HCT116 (cell line): ENCODE measurements around the gene TAF1B. TPM values are rescaled to one million over a fixed set of nuclear protein-coding genes. Genes with fewer than 3 reads are reported as not detected.

Experiments
- ATAC-seq: fragments of 200-7000 bp; cut with Tn5 transposase; 2 replicates; pipeline ENCODE4 v1.9.1; 2020; ENCODE audit warnings: mild to moderate bottlenecking, moderate library complexity
- BruUV-seq: library from RNA; stranded (reverse); fragments of 400-500 nt; replicated peaks from 2 replicates; lab custom pipeline; 2021; lab: Mats Ljungman, UMichigan
- CTCF ChIA-PET: fragments of 300-600 bp; sonication (Branson Sonifier 250); formaldehyde crosslinking; loops from one replicate; lab custom pipeline; 2021; ENCODE audit warnings: antibody characterized with exemption; lab: Charles Lee
- POLR2A ChIA-PET: fragments of 300-600, 350-600 bp; sonication (Branson Sonifier 250); formaldehyde crosslinking; loops from one replicate; lab custom pipeline; 2021; ENCODE audit warnings: antibody characterized with exemption; lab: Charles Lee
- RAD21 ChIA-PET, 2 experiments: fragments of 300-600 bp; sonication (Branson Sonifier 250); formaldehyde crosslinking; loops; one replicate each; lab custom pipeline; 2023; ENCODE audit warnings: low total read pairs in 2 of 2; ENCODE audit not compliant: uncharacterized antibody in 2 of 2, unreplicated experiment in 2 of 2, low non-redundant PET in 1 of 2; lab: Charles Lee
- DNase-seq: peaks from one replicate; pipeline ENCODE4 v3.0.0-alpha.2; 2010; ENCODE audit warnings: low read depth, low spot score
- H2AFZ ChIP-seq: fragments of 200-600 bp; shearing (Covaris generic), sonication (generic); 2 replicates; pipeline ENCODE4 v1.6.1; 2017; ENCODE audit warnings: low read depth, mixed run types, mixed read lengths, antibody characterized with exemption, low read length; ENCODE audit not compliant: poor library complexity, severe bottlenecking
- H3K27ac ChIP-seq: 2 replicates; pipeline ENCODE4 v1.5.1; 2012; ENCODE audit warnings: low read depth, low read length
- H3K27me3 ChIP-seq: fragments of 200-600 bp; sonication (generic); 2 replicates; pipeline ENCODE4 v1.6.1; 2016; ENCODE audit warnings: mixed run types, low read length, mixed read lengths; ENCODE audit not compliant: insufficient read depth
- H3K36me3 ChIP-seq, 2 experiments: fragments of 200-500 bp in 1 of 2; fragments of 200-600 bp in 1 of 2; sonication (Bioruptor generic) in 1 of 2; sonication (generic) in 1 of 2; 2 replicates each; pipeline versions ENCODE4 v1.5.1 to v1.6.1; 2014 to 2016; ENCODE audit warnings: low read length in 2 of 2, inconsistent platforms in 1 of 2, mixed read lengths in 1 of 2, mixed run types in 1 of 2; ENCODE audit not compliant: insufficient read depth in 2 of 2, control insufficient read depth in 1 of 2
- H3K4me1 ChIP-seq, 2 experiments: fragments of 200-600 bp in 1 of 2; sonication (generic) in 1 of 2; 2 replicates each; pipeline versions ENCODE4 v1.5.1 to v1.6.1; 2012 to 2017; ENCODE audit warnings: low read length in 2 of 2, inconsistent platforms in 1 of 2, mild to moderate bottlenecking in 1 of 2, mixed read lengths in 1 of 2, mixed run types in 1 of 2, moderate library complexity in 1 of 2; ENCODE audit not compliant: insufficient read depth in 2 of 2, control insufficient read depth in 1 of 2
- H3K4me2 ChIP-seq: fragments of 200-600 bp; sonication (generic); 2 replicates; pipeline ENCODE4 v1.6.1; 2017; ENCODE audit warnings: mixed run types, low read length, mixed read lengths
- H3K4me3 ChIP-seq, 2 experiments: fragments of 200-600 bp in 1 of 2; sonication (generic) in 1 of 2; replicated peaks in 1 of 2; 2 replicates each; pipeline ENCODE4 v1.5.1; 2011 to 2016; ENCODE audit warnings: low read length in 2 of 2, control low read depth in 1 of 2, low read depth in 1 of 2, mild to moderate bottlenecking in 1 of 2, mixed read lengths in 1 of 2, mixed run types in 1 of 2
- H3K79me2 ChIP-seq: fragments of 200-600 bp; sonication (generic); 2 replicates; pipeline ENCODE4 v1.6.1; 2017; ENCODE audit warnings: mild to moderate bottlenecking, mixed run types, low read length, moderate library complexity, mixed read lengths; ENCODE audit not compliant: insufficient read depth
- H3K9ac ChIP-seq: fragments of 200-600 bp; sonication (generic); 2 replicates; pipeline ENCODE4 v1.6.1; 2016; ENCODE audit warnings: low read length, mixed read lengths
- H3K9me2 ChIP-seq: fragments of 200-600 bp; sonication (generic), shearing (Covaris generic); 2 replicates; pipeline ENCODE4 v1.6.1; 2017; ENCODE audit warnings: mixed run types, mild to moderate bottlenecking, moderate library complexity; ENCODE audit not compliant: insufficient read depth
- H3K9me3 ChIP-seq, 2 experiments: fragments of 200-500 bp in 1 of 2; fragments of 200-600 bp in 1 of 2; sonication (Bioruptor generic) in 1 of 2; sonication (generic) in 1 of 2; 2 replicates each; pipeline ENCODE4 v1.6.1; 2014 to 2017; ENCODE audit warnings: low read length in 2 of 2, mixed read lengths in 2 of 2, inconsistent platforms in 1 of 2, low read depth in 1 of 2, mild to moderate bottlenecking in 1 of 2, mixed run types in 1 of 2, moderate library complexity in 1 of 2; ENCODE audit not compliant: control insufficient read depth in 1 of 2, insufficient read depth in 1 of 2
- H4K20me1 ChIP-seq: fragments of 200-600 bp; sonication (generic), shearing (Covaris generic); 2 replicates; pipeline ENCODE4 v1.6.1; 2017; ENCODE audit warnings: mixed run types, mild to moderate bottlenecking, moderate library complexity; ENCODE audit not compliant: insufficient read depth
- CBX3 ChIP-seq: IDR thresholded peaks from 2 replicates; pipeline ENCODE4 v1.6.1; 2012; ENCODE audit warnings: low read depth
- CEBPB ChIP-seq: IDR thresholded peaks from 2 replicates; pipeline ENCODE4 v1.6.1; 2012; ENCODE audit warnings: low read depth
- EGR1 ChIP-seq: IDR thresholded peaks from 2 replicates; pipeline ENCODE4 v1.6.1; 2012; ENCODE audit warnings: low read depth
- ELF1 ChIP-seq: IDR thresholded peaks from 2 replicates; pipeline ENCODE4 v1.6.1; 2012; ENCODE audit warnings: low read depth, borderline replicate concordance
- EZH2 ChIP-seq: fragments of 200-600 bp; sonication (generic); IDR thresholded peaks from 2 replicates; pipeline ENCODE4 v1.6.1; 2017; ENCODE audit warnings: antibody characterized with exemption, mixed run types
- EZH2phosphoT487 ChIP-seq: fragments of 200-600 bp; IDR thresholded peaks from 2 replicates; pipeline ENCODE4 v1.6.1; 2018; ENCODE audit warnings: antibody characterized with exemption, borderline replicate concordance
- JUND ChIP-seq: IDR thresholded peaks from 2 replicates; pipeline ENCODE4 v1.6.1; 2012
- POLR2A ChIP-seq: IDR thresholded peaks from 2 replicates; pipeline ENCODE4 v1.7.0; 2011; ENCODE audit warnings: borderline replicate concordance; ENCODE audit not compliant: insufficient read depth, insufficient read length; ENCODE audit errors: extremely low read depth
- POLR2AphosphoS5 ChIP-seq: IDR thresholded peaks from 2 replicates; pipeline ENCODE4 v1.6.1; 2011; ENCODE audit warnings: mild to moderate bottlenecking, low read depth, low read length, moderate library complexity
- SIN3A ChIP-seq: IDR thresholded peaks from 2 replicates; pipeline ENCODE4 v1.6.1; 2012; ENCODE audit warnings: low read depth
- TCF7L2 ChIP-seq: IDR thresholded peaks from 2 replicates; pipeline ENCODE4 v1.7.0; 2011; ENCODE audit warnings: borderline replicate concordance, inconsistent platforms; ENCODE audit not compliant: insufficient read depth, insufficient read length; ENCODE audit errors: extremely low read depth
- YY1 ChIP-seq: IDR thresholded peaks from 2 replicates; pipeline ENCODE4 v1.6.1; 2011; ENCODE audit warnings: low read length, low read depth, moderate library complexity, mild to moderate bottlenecking; ENCODE audit not compliant: insufficient replicate concordance; ENCODE audit errors: extremely low read depth
- ZFX ChIP-seq: fragments of 450-650 bp; IDR thresholded peaks from 2 replicates; pipeline ENCODE4 v1.6.1; 2017
- ZNF274 ChIP-seq: fragments of 200-500 bp; sonication (Bioruptor generic); IDR thresholded peaks from 2 replicates; pipeline ENCODE4 v1.6.1; 2014; ENCODE audit warnings: mild to moderate bottlenecking, low read depth, low read length, inconsistent platforms
- intact Hi-C: fragments of 100-400 bp; cut with micrococcal nuclease; formaldehyde crosslinking; loops from 2 replicates; pipeline ENCODE4 v1.10.0; 2022
- total RNA-seq: library from RNA; stranded (reverse); gene quantifications from one replicate; pipeline ENCODE4 v1.2.1, GENCODE V29; 2021; ENCODE audit not compliant: unreplicated experiment
- TF ChIP-seq, protein P1 (sequence below): IDR thresholded peaks from 2 replicates; pipeline ENCODE4 v1.6.1; 2012; ENCODE audit warnings: low read depth

Gene TAF1B
- total RNA-seq, 1 experiment from 2014 or later: 27.9 TPM

DNA sequence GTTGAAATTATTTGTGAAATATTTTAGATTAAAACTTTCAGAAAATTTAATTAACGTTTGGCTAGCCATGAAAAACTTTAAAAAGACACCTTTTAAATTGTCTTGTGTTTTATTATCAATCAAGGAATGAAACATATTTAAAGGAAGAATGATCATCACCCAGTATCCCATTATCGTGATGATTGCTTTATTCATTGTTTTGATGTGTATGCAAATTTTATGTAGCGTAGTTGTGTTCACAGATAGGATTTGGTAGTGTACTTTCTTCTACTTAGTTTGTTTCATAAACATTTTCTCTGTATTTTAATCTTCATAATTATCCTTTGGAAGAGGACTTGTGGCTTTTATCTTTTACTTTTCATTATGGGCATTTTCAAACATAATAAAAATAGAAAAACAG, 116.0 kb downstream of the TAF1B start (continued):
- TF ChIP-seq JUND: no peak
- TF ChIP-seq SIN3A: no peak
- no peak for TF ChIP-seq POLR2A
- no peak for TF ChIP-seq TCF7L2
- no peak for TF ChIP-seq ZNF274
- no peak for TF ChIP-seq EZH2

DNA sequence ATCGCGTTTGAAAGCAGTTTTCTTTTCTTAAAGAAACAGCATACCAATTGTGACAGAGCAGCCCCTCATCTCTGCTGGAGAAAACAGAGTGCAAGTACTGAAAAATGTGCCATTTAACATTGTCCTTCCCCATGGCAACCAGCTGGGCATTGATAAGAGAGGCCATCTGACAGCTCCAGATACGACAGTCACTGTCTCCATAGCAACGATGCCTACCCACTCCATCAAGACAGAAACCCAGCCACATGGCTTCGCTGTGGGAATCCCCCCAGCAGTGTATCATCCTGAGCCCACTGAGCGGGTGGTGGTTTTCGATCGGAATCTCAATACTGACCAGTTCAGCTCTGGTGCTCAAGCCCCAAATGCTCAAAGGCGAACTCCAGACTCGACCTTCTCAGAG, 117.7 kb downstream of the TAF1B start:
- H3K36me3 ChIP-seq: peaks cover 0 to 7% of the 10 kb centered on the region in 2 experiments; a peak in 2 of 4 replicates

DNA sequence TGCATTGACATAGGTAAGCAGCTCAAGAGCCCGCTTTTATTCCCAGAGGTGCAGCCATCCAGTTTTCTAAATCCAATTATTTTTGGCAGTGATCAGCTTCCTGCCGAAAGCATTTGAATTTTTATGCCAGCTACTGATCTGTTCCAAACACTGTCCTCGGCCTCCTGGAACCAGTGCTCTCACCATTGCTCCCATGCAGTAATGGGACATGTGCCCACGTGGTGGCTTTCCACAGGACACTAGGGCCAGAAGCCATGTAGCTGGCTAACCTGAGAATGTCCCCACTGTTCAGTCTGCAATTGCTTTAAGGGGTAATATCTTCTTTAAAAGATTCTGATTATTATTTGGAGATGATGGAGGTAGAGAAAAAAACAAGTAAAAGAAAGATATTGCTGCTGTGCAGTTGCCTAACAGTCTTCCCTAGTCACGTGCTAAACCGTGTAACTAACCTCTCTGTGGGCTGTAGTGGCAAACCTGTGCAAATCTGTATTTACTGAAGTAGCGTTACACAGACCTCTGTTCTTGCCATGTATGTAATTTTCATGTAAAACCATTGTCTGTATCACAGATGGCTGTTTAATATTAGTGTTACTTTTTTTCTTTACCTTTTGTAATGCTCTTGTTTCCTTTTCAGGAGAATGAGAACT, 121.2 kb downstream of the TAF1B start:
- H2AFZ ChIP-seq: no peak overlapping the region
- H3K4me3 ChIP-seq: no peak overlapping the region
- DNase-seq (no peak), ATAC-seq (no peak)
- H3K4me1 ChIP-seq: no peaks in the 10 kb centered on the region
- H3K9me3 ChIP-seq: no peaks in the 10 kb centered on the region
- ChIA-PET POLR2A (no interaction called here), CTCF (no interaction called here), RAD21 (no interaction called here)
- H3K9ac ChIP-seq: no peak overlapping the region
- H4K20me1 ChIP-seq: no peaks in the 10 kb centered on the region
- no peaks in the 10 kb centered on the region for H3K79me2 ChIP-seq
- intact Hi-C loops: no loop called here
- H3K9me2 ChIP-seq: no peaks in the 10 kb centered on the region
- H3K36me3 ChIP-seq: peaks cover 0 to 7% of the 10 kb centered on the region in 2 experiments; a peak in 2 of 4 replicates
- H3K27ac ChIP-seq: no peak overlapping the region
- H3K27me3 ChIP-seq: no peaks in the 10 kb centered on the region
- no peak overlapping the region for H3K4me2 ChIP-seq
- no TSS peak for BruUV-seq
- no peak for TF ChIP-seq CEBPB
- no peak for TF ChIP-seq EZH2phosphoT487
- no peak for TF ChIP-seq EZH2
- no peak for TF ChIP-seq EGR1
- no peak for TF ChIP-seq ZFX
- TF ChIP-seq, protein P1, sequence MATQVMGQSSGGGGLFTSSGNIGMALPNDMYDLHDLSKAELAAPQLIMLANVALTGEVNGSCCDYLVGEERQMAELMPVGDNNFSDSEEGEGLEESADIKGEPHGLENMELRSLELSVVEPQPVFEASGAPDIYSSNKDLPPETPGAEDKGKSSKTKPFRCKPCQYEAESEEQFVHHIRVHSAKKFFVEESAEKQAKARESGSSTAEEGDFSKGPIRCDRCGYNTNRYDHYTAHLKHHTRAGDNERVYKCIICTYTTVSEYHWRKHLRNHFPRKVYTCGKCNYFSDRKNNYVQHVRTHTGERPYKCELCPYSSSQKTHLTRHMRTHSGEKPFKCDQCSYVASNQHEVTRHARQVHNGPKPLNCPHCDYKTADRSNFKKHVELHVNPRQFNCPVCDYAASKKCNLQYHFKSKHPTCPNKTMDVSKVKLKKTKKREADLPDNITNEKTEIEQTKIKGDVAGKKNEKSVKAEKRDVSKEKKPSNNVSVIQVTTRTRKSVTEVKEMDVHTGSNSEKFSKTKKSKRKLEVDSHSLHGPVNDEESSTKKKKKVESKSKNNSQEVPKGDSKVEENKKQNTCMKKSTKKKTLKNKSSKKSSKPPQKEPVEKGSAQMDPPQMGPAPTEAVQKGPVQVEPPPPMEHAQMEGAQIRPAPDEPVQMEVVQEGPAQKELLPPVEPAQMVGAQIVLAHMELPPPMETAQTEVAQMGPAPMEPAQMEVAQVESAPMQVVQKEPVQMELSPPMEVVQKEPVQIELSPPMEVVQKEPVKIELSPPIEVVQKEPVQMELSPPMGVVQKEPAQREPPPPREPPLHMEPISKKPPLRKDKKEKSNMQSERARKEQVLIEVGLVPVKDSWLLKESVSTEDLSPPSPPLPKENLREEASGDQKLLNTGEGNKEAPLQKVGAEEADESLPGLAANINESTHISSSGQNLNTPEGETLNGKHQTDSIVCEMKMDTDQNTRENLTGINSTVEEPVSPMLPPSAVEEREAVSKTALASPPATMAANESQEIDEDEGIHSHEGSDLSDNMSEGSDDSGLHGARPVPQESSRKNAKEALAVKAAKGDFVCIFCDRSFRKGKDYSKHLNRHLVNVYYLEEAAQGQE: no peak
- TF ChIP-seq YY1: no peak

More for the DNA sequence above, 117.7 kb downstream of the TAF1B start:
- TF ChIP-seq POLR2AphosphoS5 (no peak), ELF1 (no peak), CBX3 (no peak)
- BruUV-seq: no TSS peak
- no peaks in the 10 kb centered on the region for H3K9me3 ChIP-seq
- CTCF ChIA-PET: no interaction called here
- H2AFZ ChIP-seq: no peak overlapping the region
- H3K27ac ChIP-seq: no peak overlapping the region
- intact Hi-C loops: no loop called here
- H3K27me3 ChIP-seq: no peaks in the 10 kb centered on the region
- H4K20me1 ChIP-seq: no peaks in the 10 kb centered on the region
- POLR2A ChIA-PET: no interaction called here
- no peak overlapping the region for H3K9ac ChIP-seq
- RAD21 ChIA-PET: no interaction called here
- DNase-seq (no peak), ATAC-seq (no peak)
- no peaks in the 10 kb centered on the region for H3K79me2 ChIP-seq
- no peaks in the 10 kb centered on the region for H3K4me1 ChIP-seq
- no peak overlapping the region for H3K4me2 ChIP-seq
- no peak overlapping the region for H3K4me3 ChIP-seq
- no peaks in the 10 kb centered on the region for H3K9me2 ChIP-seq
